Activated T-cell treated with anti-CD3 and anti-CD28 coated beads, Interleukin-2, amount 50 U/mL, for 72 hours (primary cell): Measurements from ENCODE around the gene MYO15A. TPM values are rescaled to one million over a fixed set of nuclear protein-coding genes. Genes with fewer than 3 reads are reported as not detected.

ENCODE experiments used
- ATAC-seq, 2 donors: fragments of 150-1000 bp; cut with Tn5 transposase; replicated peaks in 1 of 2; 2 replicates each; pipeline ENCODE4 v1.10.0; 2021; ENCODE audit warnings: moderate library complexity in 2 of 2, mild to moderate bottlenecking in 1 of 2
- DNase-seq, 2 donors: peaks; one replicate each; pipeline ENCODE4 v3.0.0; 2021 to 2022; ENCODE audit warnings: mixed read lengths in 1 of 2
- H3K27ac Mint-ChIP-seq: one replicate; pipeline ENCODE4 v1.8.0; 2022; ENCODE audit warnings: mild to moderate bottlenecking, moderate library complexity, mixed read lengths
- H3K27me3 Mint-ChIP-seq: one replicate; pipeline ENCODE4 v1.8.0; 2022; ENCODE audit warnings: low read depth, mixed read lengths
- H3K36me3 Mint-ChIP-seq, 2 donors: one replicate each; pipeline ENCODE4 v1.8.0; 2022; ENCODE audit warnings: mixed read lengths in 2 of 2, mild to moderate bottlenecking in 1 of 2; ENCODE audit not compliant: insufficient read depth in 2 of 2
- H3K4me1 Mint-ChIP-seq: one replicate; pipeline ENCODE4 v1.8.0; 2022; ENCODE audit warnings: low read depth, mixed read lengths
- H3K4me3 Mint-ChIP-seq, 2 donors: one replicate each; pipeline ENCODE4 v1.8.0; 2022; ENCODE audit warnings: mild to moderate bottlenecking in 2 of 2, mixed read lengths in 2 of 2, moderate library complexity in 2 of 2
- H3K9me3 Mint-ChIP-seq, 2 donors: one replicate each; pipeline ENCODE4 v1.8.0; 2022; ENCODE audit warnings: mixed read lengths in 2 of 2
- total RNA-seq, 2 donors: library from RNA; stranded (reverse); gene quantifications; one replicate each; pipeline ENCODE4 v1.2.3, GENCODE V29; 2022

Gene MYO15A
- total RNA-seq, 2 donors from 2014 or later: 2.7 to 3.2 TPM

GRCh38 chr17:18187821-18188761 lies 79.5 kb downstream of the MYO15A start:
- no peaks in the 10 kb centered on the region for H3K27me3 Mint-ChIP-seq
- peak; percentile 50 to 53 for DNase-seq
- H3K27ac Mint-ChIP-seq: peak overlapping the region; percentile 86
- peaks cover 18 to 25% of the 10 kb centered on the region in 2 donors for H3K36me3 Mint-ChIP-seq
- no peak for ATAC-seq
- H3K4me3 Mint-ChIP-seq: peak overlapping the region; percentile 93 to 98
- H3K9me3 Mint-ChIP-seq: no peaks in the 10 kb centered on the region
- peaks cover 76% of the 10 kb centered on the region for H3K4me1 Mint-ChIP-seq

GRCh38 chr17:18190628-18191235 lies 82.2 kb downstream of the MYO15A start:
- ATAC-seq: no peak
- Mint-ChIP-seq H3K27me3 (no peaks in the 10 kb centered on the region), H3K4me1 (peaks cover 76% of the 10 kb centered on the region), H3K36me3 (peaks cover 18 to 30% of the 10 kb centered on the region in 2 donors), H3K4me3 (no peak overlapping the region), H3K27ac (peak overlapping the region; percentile 54), H3K9me3 (no peaks in the 10 kb centered on the region)
- DNase-seq: no peak

GRCh38 chr17:18191236-18191667 lies 82.7 kb downstream of the MYO15A start:
- Mint-ChIP-seq H3K36me3 (peaks cover 16 to 33% of the 10 kb centered on the region in 2 donors), H3K27me3 (no peaks in the 10 kb centered on the region), H3K4me1 (peaks cover 76% of the 10 kb centered on the region), H3K4me3 (no peak overlapping the region), H3K9me3 (no peaks in the 10 kb centered on the region), H3K27ac (no peak overlapping the region)
- DNase-seq: no peak
- no peak for ATAC-seq

DNA sequence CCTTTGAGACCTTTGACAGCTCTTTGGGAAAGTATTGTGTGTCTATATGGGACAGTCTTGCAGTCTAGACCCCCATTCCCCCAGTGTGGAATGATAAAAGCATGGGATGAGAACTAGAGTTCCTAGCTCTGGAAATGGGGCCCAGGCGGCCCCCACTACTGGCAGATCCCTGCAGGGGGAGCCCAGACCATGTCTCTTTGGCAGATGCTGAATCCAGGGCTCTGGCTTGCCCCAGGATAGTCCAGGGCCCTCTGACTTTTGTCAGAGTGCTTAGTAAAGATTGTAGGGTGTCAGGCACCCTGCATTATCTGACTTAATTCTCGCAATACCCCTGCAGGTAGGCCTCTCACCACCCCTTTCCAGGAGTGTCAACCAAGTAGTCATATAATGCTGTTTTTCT lies 83.4 kb downstream of the MYO15A start:
- DNase-seq (no peak), ATAC-seq (peak in 1 of 2 donors; percentile 23)
- peaks cover 69% of the 10 kb centered on the region for H3K4me1 Mint-ChIP-seq
- H3K27ac Mint-ChIP-seq: no peak overlapping the region
- H3K9me3 Mint-ChIP-seq: no peaks in the 10 kb centered on the region
- H3K4me3 Mint-ChIP-seq: no peak overlapping the region
- peaks cover 14 to 34% of the 10 kb centered on the region in 2 donors for H3K36me3 Mint-ChIP-seq
- no peaks in the 10 kb centered on the region for H3K27me3 Mint-ChIP-seq

DNA sequence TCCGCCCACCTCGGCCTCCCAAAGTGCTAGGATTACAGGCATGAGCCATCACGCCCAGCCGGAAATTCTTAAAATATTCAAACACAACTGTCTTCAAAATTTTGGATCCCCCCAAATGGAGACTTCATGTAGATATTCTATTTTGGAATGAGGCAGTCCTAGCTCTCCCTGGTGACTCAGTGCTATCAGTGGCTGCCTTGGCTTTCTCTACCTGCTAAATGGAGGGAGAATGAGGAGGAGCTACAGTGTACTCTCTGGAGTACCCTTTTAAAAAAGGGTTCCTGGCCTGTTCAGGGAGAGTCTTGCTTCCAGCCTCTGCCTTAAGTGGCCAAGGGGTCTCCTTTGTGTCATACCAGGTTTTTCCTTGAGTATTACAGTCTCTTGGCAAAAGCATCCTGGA lies 85.8 kb downstream of the MYO15A start:
- DNase-seq: no peak
- Mint-ChIP-seq H3K4me3 (no peak overlapping the region), H3K4me1 (peaks cover 61% of the 10 kb centered on the region), H3K36me3 (peaks cover 9 to 24% of the 10 kb centered on the region in 2 donors), H3K27ac (peak overlapping the region; percentile 47), H3K9me3 (no peaks in the 10 kb centered on the region), H3K27me3 (no peaks in the 10 kb centered on the region)
- no peak for ATAC-seq

DNA sequence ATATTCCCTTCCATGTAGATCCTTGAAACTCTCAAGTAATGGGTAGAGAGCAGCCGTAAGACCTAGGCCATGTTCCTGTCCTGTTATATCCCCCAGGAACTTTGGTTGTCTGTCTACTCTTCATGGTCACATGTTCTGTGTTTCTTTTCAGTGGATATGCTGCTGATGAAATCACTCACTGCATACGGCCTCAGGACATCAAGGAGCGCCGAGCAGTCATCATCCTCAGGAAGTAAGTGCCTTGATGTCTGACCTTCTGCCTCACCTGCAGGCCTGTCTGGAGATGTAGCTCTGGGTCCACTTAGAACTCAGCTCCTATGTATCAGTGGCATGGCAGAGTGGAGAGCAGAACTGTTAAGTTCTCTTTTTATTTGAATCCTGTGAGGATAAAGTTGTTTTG lies 86.2 kb downstream of the MYO15A start:
- peaks cover 9 to 21% of the 10 kb centered on the region in 2 donors for H3K36me3 Mint-ChIP-seq

GRCh38 chr17:18195246-18195645 lies 86.7 kb downstream of the MYO15A start:
- Mint-ChIP-seq H3K36me3 (peaks cover 9 to 19% of the 10 kb centered on the region in 2 donors), H3K4me3 (no peak overlapping the region), H3K9me3 (no peaks in the 10 kb centered on the region), H3K4me1 (peaks cover 56% of the 10 kb centered on the region), H3K27ac (peak overlapping the region; percentile 56), H3K27me3 (no peaks in the 10 kb centered on the region)
- ATAC-seq (no peak), DNase-seq (no peak)

More for the DNA sequence above, 86.2 kb downstream of the MYO15A start:
- no peak for ATAC-seq
- peak overlapping the region; percentile 47 for H3K27ac Mint-ChIP-seq
- no peaks in the 10 kb centered on the region for H3K9me3 Mint-ChIP-seq
- no peak for DNase-seq
- peaks cover 57% of the 10 kb centered on the region for H3K4me1 Mint-ChIP-seq
- H3K4me3 Mint-ChIP-seq: no peak overlapping the region
- H3K27me3 Mint-ChIP-seq: no peaks in the 10 kb centered on the region

DNA sequence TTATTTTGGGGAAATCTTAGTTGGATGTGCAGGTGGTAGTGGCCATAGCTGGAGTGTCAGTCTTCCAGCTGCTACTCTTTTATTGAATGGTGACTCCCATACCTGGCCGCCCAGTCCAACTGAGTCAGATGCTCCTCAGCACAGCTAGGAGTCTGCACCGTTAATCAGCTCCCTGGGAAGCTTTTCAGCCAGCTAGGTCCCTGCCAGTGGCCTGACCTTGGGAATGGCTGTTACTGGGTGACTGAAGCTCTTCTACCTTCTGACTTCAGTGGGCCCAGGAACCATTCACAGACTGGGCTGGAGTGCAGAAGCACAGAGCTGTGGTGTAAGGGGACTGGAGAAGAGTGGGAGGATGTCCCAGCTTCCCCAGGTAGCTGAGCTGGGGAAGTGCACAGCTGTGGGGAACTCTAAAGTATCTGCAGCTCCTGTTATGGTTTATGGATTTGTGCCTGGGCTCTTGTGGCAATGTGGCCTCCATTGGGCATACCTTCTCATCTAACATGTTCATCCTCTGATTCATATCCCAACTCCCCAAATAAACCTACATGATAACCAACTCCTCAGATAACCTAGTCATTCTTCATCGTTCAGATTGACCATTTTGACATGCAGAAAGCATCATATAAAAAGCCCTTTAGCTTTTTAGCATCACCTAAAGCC lies 89.1 kb downstream of the MYO15A start:
- Mint-ChIP-seq H3K4me3 (no peak overlapping the region), H3K27me3 (no peaks in the 10 kb centered on the region), H3K9me3 (no peaks in the 10 kb centered on the region), H3K36me3 (peaks cover 7 to 21% of the 10 kb centered on the region in 2 donors), H3K27ac (peak overlapping the region; percentile 10), H3K4me1 (peaks cover 34% of the 10 kb centered on the region)
- ATAC-seq (no peak), DNase-seq (no peak)

DNA sequence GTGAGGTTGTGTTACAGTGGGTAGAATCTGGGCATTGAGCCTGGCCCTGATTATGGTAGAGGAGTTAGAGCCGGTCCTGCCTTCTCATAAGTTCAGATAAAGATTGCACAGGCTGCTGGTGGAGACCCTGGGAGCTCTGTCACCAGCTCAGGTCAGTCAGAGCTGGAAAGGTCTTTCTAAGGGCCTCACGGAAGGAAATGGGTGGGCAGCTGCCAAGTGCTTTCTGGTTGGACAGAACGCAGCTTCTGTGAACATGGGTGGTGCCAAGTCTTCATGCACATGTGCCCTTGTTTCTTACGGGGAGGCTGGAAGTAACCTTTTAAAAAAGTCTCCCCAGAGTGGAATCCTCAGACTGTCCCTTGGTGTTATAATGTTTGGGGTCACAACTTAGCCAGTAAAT lies 90.0 kb downstream of the MYO15A start:
- ATAC-seq (no peak), DNase-seq (no peak)
- H3K9me3 Mint-ChIP-seq: no peaks in the 10 kb centered on the region
- H3K27me3 Mint-ChIP-seq: no peaks in the 10 kb centered on the region
- peak overlapping the region; percentile 10 for H3K27ac Mint-ChIP-seq
- H3K4me1 Mint-ChIP-seq: peaks cover 33% of the 10 kb centered on the region
- no peak overlapping the region for H3K4me3 Mint-ChIP-seq
- peaks cover 7 to 21% of the 10 kb centered on the region in 2 donors for H3K36me3 Mint-ChIP-seq

DNA sequence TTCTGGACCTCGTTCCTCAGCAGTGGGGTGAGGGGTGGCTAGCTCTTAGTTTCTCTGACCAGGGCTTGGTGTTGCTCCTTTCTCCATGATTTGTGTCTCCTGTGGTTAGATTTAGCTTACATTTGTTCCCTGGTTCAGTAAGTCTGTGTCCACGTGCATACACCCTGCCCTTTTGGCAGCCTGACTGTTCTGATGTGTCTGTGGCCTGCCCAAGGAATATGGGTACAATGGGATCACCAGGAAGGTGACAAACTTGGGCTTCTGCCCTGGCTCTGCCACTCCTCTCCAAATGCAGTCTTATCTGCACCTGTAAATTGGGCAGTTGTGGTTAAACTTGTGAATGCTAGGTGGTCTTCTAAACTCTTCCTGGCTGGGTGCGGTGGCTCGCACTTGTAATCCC lies 92.6 kb downstream of the MYO15A start:
- Mint-ChIP-seq H3K4me1 (peaks cover 20% of the 10 kb centered on the region), H3K4me3 (no peak overlapping the region), H3K27me3 (no peaks in the 10 kb centered on the region), H3K27ac (no peak overlapping the region), H3K9me3 (no peaks in the 10 kb centered on the region), H3K36me3 (peaks cover 2 to 15% of the 10 kb centered on the region in 2 donors)
- ATAC-seq (no peak), DNase-seq (no peak)

GRCh38 chr17:18203308-18203707 lies 94.8 kb downstream of the MYO15A start:
- peaks cover 15% of the 10 kb centered on the region for H3K4me1 Mint-ChIP-seq
- no peak overlapping the region for H3K4me3 Mint-ChIP-seq
- DNase-seq (no peak), ATAC-seq (no peak)
- H3K27ac Mint-ChIP-seq: no peak overlapping the region
- peaks cover 2 to 13% of the 10 kb centered on the region in 2 donors for H3K36me3 Mint-ChIP-seq
- no peaks in the 10 kb centered on the region for H3K9me3 Mint-ChIP-seq
- no peaks in the 10 kb centered on the region for H3K27me3 Mint-ChIP-seq

DNA sequence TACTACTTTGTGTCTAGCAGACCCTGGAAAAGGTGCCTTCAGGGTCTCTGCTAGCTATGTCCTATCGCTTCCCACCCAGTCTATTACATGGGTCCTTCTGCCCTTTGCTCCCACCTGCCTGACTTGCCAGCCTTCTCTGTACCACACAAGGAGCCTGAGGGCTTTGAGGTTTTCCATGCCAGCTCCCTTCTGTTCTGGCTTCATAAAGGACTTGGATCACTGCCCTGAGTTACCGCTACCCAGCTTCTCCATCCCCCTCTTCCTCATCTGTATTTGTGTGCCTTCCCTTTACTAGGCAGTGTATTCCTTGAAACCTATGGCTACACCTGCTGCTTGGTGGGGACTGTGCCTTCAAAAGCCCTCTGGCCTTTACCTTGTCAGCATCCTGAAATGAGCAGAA lies 97.3 kb downstream of the MYO15A start:
- Mint-ChIP-seq H3K36me3 (peaks cover 3 to 14% of the 10 kb centered on the region in 2 donors), H3K27me3 (no peaks in the 10 kb centered on the region), H3K4me3 (no peak overlapping the region), H3K27ac (peak overlapping the region; percentile 8), H3K9me3 (no peaks in the 10 kb centered on the region), H3K4me1 (no peaks in the 10 kb centered on the region)
- DNase-seq (no peak), ATAC-seq (no peak)

GRCh38 chr17:18206962-18207361 lies 98.4 kb downstream of the MYO15A start:
- Mint-ChIP-seq H3K36me3 (peaks cover 3 to 11% of the 10 kb centered on the region in 2 donors), H3K27me3 (no peaks in the 10 kb centered on the region), H3K4me3 (no peak overlapping the region), H3K27ac (no peak overlapping the region), H3K9me3 (no peaks in the 10 kb centered on the region), H3K4me1 (no peaks in the 10 kb centered on the region)
- ATAC-seq (no peak), DNase-seq (no peak)
